GM19324 (cell line): Measurements from ENCODE around the gene GALR2.

Experiments
- ATAC-seq: cut with Tn5 transposase; IDR thresholded peaks from one replicate; pipeline ENCODE4 v1.9.1; 2021; ENCODE audit warnings: mild to moderate bottlenecking, moderate library complexity; ENCODE audit not compliant: unreplicated experiment, low FRiP score

Gene GALR2

DNA sequence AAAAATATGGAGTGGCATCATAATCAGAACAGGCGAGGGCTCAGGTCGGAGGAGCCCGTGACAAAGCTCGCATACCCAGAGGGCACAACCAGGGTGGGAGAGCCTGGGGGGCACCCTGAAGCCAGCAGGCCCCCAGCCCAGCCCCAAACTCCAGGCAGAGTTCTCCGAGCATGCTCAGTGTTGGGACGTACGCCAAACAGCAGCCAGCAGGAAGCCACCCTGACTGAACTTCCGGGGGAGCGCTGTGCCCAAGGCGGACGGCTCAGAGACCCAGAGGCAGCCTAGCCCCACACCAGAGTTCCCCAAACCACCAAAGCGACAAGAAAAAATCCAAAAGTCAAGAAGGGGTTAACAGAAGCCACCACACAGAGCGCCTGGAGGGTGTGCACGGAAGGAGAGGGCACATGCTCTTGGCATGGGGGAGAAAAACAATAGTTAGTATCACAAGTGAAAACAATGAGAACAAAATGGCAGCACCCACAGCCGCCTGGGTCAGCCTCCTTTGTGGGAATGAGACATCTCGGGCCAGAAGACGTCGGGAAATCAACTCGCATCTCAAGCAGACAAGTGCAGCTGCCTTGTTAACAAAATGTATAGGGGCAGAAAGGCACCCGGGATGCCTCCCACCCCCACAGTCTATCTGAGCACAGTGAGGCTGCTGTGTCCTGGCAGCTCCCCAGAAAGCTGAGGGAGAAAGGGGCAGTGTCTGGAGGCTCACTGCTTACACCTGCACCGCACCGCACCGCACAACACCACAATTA lies 17.1 kb downstream of the GALR2 start:
- no peak for ATAC-seq

DNA sequence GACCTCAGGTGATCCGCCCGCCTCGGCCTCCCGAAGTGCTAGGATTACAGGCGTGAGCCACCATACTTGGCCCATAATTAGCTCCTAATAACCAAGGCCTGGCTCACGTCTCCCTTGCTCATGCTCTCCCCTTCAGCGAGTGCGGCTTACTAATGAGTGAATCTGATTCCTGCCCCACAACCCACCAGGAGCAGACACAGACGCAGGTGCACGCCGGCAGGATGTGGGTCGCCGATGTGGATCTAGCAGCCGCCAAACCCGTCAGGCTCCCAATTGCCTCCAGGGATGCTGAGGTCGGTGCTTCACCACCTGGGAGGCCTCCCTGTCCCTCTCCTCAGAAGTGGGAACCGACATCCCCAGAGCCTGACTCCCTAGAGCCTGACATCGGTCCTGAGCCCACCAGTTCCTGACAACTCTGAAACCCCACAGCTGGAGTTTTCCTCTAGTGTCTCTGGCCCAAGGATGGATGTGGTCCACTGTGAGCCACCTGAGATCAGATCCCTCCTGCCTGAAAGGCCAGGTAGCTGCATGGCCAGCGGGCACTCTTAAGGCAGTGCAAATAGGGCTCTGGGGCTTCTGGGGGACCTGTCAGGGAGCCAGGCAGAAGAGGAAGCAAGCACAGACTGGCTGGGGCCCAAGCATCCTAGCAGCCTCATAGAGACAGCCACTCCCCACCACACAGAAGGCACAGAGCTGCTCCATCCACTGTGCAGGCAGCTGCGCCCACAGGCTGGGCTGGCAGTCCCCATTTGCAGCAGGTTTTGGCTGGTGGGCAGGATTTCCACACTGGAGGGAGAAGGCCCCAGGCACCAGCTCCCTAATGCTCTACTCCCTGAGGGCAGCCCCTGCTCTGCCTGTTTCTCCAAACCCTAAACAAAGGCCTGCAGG lies 18.2 kb downstream of the GALR2 start:
- no peak for ATAC-seq

DNA sequence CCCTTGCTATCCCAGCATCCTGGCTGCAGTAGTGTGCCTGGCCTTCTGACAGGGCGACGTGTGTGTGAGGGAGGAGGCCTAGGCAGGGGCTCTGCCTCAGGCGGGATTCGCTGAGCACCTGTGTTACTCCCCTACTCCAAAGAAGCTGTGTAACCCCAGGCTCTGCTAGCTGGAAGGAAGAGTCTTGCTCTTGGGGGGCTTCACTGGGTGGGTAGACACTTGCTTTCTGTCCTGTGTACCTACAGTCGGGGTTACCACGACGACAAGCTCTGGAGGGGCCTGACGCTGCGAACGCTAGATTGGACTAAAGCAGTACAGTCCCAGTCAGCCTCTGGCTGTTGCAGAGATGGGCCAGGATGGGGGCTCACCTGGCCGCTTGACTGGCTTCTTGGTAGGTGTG lies 19.5 kb downstream of the GALR2 start:
- no peak for ATAC-seq

DNA sequence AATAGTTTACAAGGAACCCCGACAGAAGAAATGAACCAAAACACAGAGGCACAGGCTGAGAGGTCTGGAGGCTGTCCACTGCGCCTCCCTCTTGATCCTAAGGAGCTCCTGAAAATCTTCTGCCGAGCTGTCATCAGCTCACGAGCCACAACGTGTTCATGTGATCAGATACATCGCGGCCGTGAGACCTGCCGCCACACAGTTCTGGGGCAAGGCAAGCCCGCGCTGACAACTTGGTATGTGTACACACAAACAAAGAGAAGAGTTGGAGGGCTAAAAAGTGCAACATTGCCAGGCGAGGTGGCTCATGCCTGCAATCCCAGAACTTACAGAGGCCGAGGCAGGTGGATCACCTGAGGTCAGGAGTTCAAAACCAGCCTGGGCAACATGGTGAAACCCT lies 21.4 kb downstream of the GALR2 start:
- ATAC-seq = no peak

DNA sequence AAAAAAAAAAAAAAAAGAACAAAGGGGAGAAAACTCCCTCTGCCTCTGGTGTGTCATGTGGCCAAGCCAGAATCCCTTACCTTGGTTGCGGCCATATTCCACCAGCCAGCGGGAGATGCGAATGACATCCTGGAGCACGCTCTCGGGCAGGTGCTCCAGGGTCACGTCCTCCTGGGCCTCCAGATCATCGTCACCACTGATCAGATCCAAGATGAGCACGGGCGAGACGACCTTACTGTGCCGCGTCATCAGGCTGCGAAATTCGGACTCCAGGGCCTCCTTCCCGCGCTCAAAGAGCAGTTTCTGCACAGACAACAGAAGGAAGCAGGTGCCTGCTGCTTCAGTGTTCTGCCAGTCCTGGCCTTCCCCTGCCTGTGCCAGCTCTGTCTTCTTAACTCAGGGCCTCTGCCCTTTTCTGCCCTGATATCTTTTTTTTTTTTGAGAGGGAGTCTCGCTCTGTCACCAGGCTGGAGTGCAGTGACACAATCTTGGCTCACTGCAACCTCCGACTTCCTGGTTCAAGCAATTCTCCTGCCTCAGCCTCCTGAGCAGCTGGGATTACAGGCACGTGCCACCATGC lies 23.2 kb downstream of the GALR2 start:
- no peak for ATAC-seq

DNA sequence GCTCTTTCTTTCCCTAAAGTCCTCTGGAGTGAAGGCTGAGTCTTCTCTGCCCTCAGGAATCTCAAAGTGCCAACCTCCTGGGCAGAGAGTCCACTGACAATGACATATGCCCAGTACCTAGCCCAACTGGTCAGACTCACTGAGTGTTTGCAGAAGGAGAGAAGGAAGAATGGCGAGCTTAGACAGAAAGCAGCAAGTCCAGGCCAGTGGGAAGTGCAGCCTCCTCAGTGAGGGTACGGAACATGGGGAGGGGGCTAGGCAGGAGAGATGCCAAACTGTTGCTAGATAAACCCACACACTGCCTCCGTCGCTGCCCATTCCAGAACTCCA lies 28.3 kb downstream of the GALR2 start:
- ATAC-seq = no peak

DNA sequence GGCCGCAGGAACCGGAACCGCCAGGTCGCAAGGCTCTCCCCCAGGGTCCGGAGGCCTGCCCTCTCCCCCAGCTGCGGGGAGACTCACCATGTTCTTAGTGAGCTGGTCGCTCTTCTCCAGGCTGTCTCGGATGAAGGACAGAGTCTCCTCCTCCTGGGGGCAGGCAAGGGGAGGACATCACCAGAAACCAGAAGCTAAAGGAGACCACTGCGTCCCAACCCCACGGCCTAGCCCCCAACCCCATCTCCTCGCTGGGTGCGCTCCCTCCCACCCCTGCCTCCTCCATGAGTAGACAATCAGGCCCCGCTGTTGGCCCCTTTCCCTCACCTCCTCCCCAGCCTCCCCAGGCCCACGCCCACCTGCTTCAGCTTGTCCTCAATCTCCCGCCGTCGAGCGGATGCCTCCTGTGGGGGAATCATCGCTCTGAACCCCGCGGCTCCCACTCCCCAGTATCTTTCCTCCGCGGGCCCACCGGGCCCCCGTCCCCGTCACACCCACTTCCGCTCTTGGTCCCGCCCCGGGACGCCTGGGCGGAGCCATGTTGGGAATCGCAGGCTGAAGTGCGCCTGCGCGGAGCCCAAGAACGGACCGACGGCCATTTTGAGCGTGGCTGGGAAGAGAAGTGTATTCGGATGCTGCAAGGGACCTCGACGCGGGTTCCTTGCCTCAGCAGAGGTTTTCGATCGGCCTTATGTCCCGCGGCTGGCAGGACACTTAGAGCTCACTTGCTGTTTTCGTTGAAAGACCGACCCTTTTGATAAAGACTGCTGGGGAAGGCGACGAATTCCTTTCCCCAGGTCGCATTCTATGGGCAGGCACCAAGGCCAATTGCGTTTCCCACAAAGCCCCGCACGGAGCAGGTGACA lies 28.9 kb downstream of the GALR2 start, which contains the start of gene EXOC7:
EXOC7 (minus strand) TSS at position 514 of the 866 bp plus-strand sequence; CDS start at position 419, 95 bp downstream.
- ATAC-seq = peak; percentile 79

DNA sequence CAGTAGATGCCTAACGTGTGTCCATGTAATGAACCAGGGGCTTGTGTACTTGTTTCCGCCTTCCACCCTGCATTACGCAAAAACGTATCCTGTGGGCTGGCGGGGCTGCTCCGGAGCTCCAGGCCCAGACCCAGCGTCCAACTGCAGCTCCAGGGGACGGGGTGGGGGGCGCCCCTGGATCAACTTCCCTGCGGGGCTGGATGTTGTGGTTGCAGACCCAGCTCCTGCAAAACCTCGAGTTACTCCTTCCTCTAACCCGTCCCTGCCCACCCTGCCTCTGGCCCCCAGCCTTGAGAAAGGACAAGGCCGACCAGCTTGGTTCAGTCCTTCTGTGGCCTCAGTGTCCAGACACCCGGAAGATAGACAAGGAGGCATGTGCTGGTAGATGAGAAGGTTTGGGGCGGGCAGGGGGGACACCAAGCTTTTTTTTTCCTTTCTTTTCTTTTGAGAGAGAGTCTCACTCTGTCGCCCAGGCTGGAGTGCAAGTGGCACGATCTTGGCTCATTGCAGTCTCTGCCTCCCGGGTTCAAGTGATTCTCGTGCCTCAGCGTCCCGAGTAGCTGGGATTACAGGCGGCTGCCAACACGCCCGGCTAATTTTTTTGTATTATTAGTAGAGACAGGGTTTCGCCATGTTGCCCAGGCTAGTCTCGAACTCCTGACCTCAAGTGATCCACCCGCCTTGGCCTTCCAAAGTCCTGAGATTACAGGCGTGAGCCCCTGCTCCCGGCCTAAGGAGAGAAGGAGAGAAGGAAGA lies 29.7 kb downstream of the GALR2 start:
- ATAC-seq = no peak

DNA sequence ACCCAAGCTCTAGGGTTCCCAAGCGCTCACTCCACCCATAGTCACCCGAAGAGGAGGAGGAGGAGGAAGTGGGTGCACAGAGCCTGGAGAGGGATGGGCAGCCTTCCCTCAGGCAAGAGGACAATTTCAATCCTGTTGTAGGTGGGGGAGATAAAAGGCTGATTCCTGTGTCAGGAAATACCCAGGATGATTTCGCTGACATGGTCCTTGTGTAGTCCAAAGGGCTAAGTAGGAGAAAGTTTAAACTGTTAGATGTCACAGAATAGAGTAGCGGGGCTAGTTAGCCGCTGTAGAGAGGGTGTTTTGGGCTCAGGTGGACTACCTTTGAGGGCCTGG lies 30.3 kb downstream of the GALR2 start:
- ATAC-seq = no peak

DNA sequence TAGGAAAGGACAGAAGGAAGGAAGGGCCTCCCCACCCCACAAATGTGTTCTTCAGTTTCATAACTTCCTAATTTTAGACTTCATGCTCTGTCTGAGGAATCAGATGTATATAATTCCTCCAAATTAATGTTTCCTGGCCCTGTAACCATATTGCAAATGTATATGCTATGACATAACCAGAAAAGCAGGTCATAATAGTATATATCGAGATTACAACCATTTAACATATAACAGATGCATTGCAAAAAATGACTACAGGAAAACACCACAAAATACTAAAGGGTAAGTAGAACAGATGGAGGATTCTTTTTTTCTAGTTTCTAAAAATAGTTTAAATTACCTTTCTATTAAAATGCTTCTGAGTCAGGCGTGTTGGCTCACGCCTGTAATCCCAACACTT lies 32.1 kb downstream of the GALR2 start:
- ATAC-seq = no peak

DNA sequence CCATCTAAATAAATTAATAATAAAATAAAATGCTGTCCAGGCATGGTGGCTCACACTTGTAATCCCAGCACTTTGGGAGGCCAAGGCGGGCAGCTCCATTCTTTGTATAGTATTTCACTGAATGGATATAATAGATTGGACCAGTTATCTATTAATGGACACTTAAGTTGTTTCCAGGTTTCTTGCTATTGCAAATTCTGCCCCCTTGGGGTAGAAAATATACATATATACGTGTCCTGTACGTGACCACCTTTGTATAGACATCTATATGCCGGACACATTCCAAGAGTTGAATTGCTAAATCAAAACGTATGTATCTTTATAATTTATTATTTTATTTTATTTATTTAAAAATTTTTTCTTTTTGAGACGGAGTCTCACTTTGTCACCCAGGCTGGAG lies 32.9 kb downstream of the GALR2 start:
- no peak for ATAC-seq

DNA sequence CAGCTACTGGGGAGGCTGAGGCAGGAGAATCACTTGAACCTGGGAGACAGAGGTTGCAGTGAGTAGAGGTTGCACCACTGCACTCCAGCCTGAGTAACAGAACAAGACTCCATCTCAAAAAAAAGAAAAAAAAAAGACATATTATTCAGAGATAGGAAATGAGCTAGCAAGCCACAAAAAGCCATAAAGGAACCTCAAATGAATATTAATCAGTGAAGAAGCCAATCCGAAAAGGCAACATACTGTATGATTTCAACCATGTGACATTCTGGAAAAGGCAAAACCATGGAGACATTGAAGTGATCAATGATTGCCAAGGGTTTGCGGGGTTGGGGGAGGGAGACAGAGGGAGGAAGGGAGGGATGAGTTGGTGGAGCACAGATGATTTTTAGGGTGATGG lies 37.4 kb downstream of the GALR2 start:
- ATAC-seq = no peak

DNA sequence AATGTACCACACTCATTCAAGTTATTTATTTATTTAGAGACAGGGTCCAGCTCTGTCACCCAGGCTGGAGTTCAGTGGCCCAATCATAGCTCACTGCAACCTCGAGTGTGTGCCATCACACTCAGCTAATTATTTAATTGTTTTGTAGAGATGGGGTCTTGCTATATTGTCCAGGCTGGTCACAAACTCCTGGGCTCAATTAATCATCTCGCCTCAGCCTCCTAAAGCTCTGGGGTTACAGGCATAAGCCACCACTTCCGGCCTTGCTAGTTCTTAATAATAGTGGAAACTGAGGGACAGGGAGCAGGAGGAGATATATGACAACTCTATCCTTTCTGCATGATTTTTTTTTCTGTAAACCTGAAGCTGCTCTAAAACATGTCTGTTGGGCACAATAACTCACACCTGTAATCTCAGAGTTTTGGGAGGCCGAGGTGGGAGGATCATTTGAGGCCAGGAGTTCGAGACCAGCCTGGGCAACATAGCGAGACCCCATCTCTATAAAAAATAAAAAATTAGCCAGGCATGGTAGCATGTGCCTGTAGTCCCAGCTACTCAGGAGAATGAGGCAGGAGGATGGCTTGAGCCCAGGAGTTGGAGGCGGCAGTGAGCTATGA lies 40.7 kb downstream of the GALR2 start:
- ATAC-seq = no peak

DNA sequence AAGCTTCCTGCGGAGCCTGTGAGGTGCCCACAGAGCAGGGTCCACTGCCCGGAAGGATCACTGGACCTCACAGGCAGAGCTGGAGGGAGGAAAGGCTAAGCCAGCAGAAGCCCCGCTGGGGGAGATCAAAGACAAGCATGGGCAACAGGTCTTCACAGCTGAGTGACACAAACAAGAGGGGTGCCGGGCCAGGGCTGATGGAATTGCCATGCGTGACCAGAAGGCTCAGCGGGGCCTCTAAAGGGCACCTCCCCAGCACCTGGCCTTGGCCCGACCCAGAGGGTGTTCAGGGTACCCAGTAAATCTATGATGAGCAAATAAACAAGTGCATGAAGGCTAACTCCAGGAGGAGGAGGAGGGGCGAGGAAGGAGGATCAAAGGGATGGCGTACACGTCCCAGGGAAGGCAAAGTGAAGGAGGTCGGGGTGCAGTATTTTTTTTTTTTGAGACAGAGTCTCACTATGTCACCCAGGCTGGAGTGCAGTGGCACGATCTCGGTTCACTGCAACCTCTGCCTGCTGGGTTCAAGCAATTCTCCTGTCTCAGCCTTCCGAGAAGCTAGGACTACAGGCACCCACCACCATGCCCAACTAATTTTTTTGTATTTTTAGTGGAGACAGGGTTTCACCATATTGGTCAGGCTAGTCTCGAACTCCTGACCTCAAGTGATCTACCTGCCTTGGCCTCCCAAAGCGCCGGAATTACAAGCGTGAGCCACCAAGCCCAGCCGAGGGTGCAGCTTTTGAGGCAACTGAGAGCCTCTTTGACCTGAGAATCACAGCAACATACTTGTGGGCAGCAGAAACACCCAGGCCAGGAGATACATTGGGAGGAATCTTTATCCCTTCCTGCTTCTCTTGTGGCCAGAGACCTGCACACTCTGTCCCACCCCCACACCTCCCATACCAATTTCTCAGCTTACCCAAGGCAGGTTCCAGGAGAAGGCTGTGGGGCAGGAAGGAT lies 45.1 kb downstream of the GALR2 start:
- no peak for ATAC-seq

DNA sequence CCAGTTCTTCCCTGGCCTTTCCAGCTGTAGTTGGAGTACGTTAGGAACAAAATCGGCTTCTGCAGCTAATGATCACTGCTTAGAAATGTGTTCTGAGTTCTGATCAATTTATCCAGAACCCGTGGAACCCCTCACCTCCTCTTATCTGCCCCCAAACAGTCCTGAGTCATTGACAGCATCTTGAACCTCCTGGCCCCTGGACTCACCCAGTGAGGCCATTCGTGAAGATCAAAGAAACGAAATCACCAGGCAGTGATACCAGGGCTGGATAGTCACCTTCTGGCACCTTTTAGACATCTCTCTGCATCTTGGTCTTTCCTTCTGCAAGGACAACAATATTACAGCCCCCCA lies 46.1 kb downstream of the GALR2 start:
- ATAC-seq = no peak

DNA sequence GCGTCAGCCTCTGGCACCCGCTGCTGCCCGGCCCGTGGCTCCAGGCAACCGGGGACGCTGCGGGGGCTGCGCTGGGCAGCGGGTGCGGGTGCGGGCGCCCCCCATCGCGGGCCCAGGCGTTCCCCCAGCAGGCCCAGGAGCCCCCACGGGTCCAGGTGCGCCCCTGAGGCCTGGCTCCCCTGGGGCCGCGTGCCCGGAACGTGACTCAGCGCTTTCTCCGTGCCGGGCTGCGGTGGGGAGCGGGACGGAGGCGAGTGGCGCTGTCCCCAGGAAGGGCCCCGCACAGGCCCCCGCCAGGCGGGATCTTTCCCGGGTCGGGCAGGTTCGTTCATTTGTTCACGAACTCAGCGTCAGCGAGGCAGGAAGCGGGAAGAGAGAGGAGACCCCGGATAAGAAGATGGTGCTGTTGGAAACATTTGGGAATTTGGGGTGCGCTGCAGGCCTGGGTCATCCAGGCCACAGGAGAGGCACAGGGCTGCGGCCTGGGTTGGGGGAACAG lies 47.4 kb downstream of the GALR2 start:
- ATAC-seq = peak; percentile 11

DNA sequence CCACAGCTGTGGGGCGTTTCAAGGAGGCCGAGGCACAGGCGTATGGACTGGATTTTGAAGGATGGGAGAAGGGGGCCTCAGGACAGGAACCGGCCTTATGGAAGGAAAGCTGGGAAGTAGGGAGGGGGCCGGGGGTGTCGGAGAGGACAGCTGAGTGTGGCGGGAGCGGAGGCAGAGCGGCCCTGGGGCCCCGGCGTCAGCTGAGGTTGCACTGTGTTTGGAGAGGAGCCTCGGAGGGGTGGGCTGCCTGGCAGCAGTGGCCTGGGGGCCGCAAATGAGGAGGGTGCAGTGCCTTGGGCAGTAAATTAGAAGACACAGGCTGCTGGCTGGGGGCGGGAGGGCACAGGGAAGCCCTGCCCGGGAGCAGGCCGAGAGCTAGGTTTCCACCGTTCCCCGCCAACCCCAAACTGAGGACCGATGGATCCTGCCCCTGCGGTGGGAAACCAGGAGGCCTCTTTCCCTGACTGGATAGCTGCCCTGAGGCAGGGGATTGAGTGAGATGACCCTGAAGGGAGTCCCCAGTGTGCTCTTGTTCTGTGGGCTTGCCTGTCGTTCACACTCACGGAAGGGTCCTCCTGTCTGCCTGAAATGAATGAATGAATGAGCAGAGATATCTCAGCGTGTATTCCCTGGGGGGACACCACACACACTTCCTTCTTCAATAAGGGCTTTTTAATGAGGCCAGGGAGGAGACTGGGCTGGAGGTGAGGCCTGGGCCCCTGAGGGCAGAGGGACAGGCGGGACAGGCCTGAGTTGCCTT lies 48.0 kb downstream of the GALR2 start:
- ATAC-seq = no peak

DNA sequence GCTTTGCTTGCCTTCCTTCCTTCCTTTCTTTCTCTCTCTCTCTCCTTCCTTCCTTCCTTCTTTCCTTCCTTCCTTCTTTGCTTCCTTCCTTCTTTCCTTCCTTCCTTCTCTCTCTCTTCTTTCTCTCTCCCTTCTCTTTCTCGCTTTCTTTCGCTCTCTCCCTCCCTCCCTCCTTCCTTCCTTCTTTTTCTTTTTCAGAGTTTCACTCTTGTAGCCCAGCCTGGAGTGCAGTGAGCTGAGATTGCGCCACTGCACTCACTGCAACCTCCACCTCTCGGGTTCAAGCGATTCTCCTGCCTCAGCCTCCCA lies 48.6 kb downstream of the GALR2 start:
- ATAC-seq = no peak
